HG02610 (cell line): Measurements from ENCODE around the gene NSG1.

ENCODE experiments used
- ATAC-seq: cut with Tn5 transposase; IDR thresholded peaks from one replicate; pipeline ENCODE4 v1.9.1; 2021; ENCODE audit warnings: mild to moderate bottlenecking, moderate library complexity; ENCODE audit not compliant: unreplicated experiment

The NSG1 gene

GRCh38 chr4:4368809-4369580 lies 17.9 kb upstream of the NSG1 start:
- ATAC-seq, result no peak

- no peak for ATAC-seq
Observed at GRCh38 chr4:4374388-4375098, 12.4 kb upstream of the NSG1 start.

- ATAC-seq, result no peak
Observed at GRCh38 chr4:4376074-4376473, 10.8 kb upstream of the NSG1 start.

- ATAC-seq, result no peak
Observed at GRCh38 chr4:4377191-4377590, 9.7 kb upstream of the NSG1 start.

- ATAC-seq, result no peak
Observed at GRCh38 chr4:4377732-4378460, 9.0 kb upstream of the NSG1 start.

- ATAC-seq, result no peak
Observed at GRCh38 chr4:4379540-4380087, 7.3 kb upstream of the NSG1 start.

GRCh38 chr4:4383085-4383484 lies 3.8 kb upstream of the NSG1 start:
- no peak for ATAC-seq

GRCh38 chr4:4384837-4385236 lies 2.1 kb upstream of the NSG1 start:
- no peak for ATAC-seq

- no peak for ATAC-seq
Observed at GRCh38 chr4:4385729-4386295, 1.1 kb upstream of the NSG1 start.

GRCh38 chr4:4386296-4386735 lies 586 bp upstream of the NSG1 start:
- no peak for ATAC-seq

GRCh38 chr4:4387531-4388310 lies 819 bp downstream of the NSG1 start:
- ATAC-seq, result no peak

GRCh38 chr4:4388311-4388790 lies 1.4 kb downstream of the NSG1 start:
- ATAC-seq, result no peak

- ATAC-seq, result no peak
Observed at GRCh38 chr4:4388836-4389575, 2.1 kb downstream of the NSG1 start.

- ATAC-seq, result no peak
Observed at GRCh38 chr4:4390046-4390445, 3.1 kb downstream of the NSG1 start.

GRCh38 chr4:4390515-4391240 lies 3.8 kb downstream of the NSG1 start:
- no peak for ATAC-seq

GRCh38 chr4:4391866-4392265 lies 5.0 kb downstream of the NSG1 start:
- no peak for ATAC-seq

GRCh38 chr4:4392501-4393183 lies 5.7 kb downstream of the NSG1 start:
- ATAC-seq, result no peak

GRCh38 chr4:4394644-4395043 lies 7.7 kb downstream of the NSG1 start:
- ATAC-seq, result no peak
